ENCODE data around the gene RFFL. TPM values are rescaled to one million over a fixed set of nuclear protein-coding genes. Genes with fewer than 3 reads are reported as not detected.

Gene RFFL
- polyA plus RNA-seq, 1 experiment: 10.6 TPM

- Histone ChIP-seq H3K4me3 (ENCODE audit: low read depth, low read length) (no peak overlapping the region), H3K27me3 (ENCODE audit: control insufficient read depth, insufficient read depth, low read length) (no peaks in the 10 kb centered on the region), H3K36me3 (ENCODE audit: control insufficient read depth, insufficient read depth, low read length) (no peaks in the 10 kb centered on the region)
- CTCF ChIA-PET: interaction anchor here (0.6 to 1.1 kb wide), 3 partner anchors 12 to 28 kb away, joined by 3 to 5 read pairs (median 3); no protein-coding TSS in a partner anchor
- POLR2A ChIA-PET: no interaction called here
- TF ChIP-seq, protein P1, sequence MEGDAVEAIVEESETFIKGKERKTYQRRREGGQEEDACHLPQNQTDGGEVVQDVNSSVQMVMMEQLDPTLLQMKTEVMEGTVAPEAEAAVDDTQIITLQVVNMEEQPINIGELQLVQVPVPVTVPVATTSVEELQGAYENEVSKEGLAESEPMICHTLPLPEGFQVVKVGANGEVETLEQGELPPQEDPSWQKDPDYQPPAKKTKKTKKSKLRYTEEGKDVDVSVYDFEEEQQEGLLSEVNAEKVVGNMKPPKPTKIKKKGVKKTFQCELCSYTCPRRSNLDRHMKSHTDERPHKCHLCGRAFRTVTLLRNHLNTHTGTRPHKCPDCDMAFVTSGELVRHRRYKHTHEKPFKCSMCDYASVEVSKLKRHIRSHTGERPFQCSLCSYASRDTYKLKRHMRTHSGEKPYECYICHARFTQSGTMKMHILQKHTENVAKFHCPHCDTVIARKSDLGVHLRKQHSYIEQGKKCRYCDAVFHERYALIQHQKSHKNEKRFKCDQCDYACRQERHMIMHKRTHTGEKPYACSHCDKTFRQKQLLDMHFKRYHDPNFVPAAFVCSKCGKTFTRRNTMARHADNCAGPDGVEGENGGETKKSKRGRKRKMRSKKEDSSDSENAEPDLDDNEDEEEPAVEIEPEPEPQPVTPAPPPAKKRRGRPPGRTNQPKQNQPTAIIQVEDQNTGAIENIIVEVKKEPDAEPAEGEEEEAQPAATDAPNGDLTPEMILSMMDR (IDR thresholded peaks at IDR 0.05; ENCODE audit: insufficient read depth, low read depth, low read length): no peak
- no peak for DNase-seq (ENCODE audit: low read depth)
Observed at GRCh38 chr17:35086931-35087573, 23.5 kb upstream of the RFFL start.

- CTCF ChIA-PET: interaction anchor here (1.1 to 1.2 kb wide), 2 partner anchors 11 to 33 kb away, joined by 3 to 5 read pairs; no protein-coding TSS in a partner anchor
Observed at GRCh38 chr17:35086164-35086563, 22.7 kb upstream of the RFFL start.

DNA sequence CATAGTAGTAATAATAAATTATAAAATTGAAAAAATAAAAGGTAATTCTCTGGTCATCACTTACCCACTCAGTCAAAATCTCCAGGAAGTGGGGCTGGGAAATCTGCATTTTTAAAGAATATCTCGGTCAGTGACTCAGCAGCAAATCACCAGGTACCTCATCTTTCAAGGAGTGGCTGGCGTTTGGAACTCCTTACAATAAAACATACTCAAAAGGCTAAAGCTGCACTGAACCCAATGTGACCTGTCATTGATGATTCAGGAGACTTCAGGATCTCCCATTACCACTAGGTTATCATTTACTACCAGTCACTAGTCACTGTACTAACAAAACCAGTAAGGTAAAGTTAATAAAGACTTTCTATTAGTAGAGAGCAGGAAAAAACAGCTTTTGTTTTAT is 21.5 kb upstream of the RFFL start:
- no peaks in the 10 kb centered on the region for H3K27me3 ChIP-seq (ENCODE audit: control insufficient read depth, insufficient read depth, low read length)
- DNase-seq (ENCODE audit: low read depth): no peak
- CTCF ChIA-PET: interaction anchor here (1.2 kb wide), 1 partner anchor 34 kb away, joined by 3 read pairs; no protein-coding TSS in a partner anchor
- POLR2A ChIA-PET: no interaction called here
- TF ChIP-seq, protein P1 (IDR thresholded peaks at IDR 0.05; ENCODE audit: insufficient read depth, low read depth, low read length): no peak
- no peaks in the 10 kb centered on the region for H3K36me3 ChIP-seq (ENCODE audit: control insufficient read depth, insufficient read depth, low read length)
- H3K4me3 ChIP-seq (ENCODE audit: low read depth, low read length): no peak overlapping the region

More at GRCh38 chr17:35086164-35086563, 22.7 kb upstream of the RFFL start:
- DNase-seq (ENCODE audit: low read depth): no peak
- Histone ChIP-seq H3K4me3 (ENCODE audit: low read depth, low read length) (no peak overlapping the region), H3K36me3 (ENCODE audit: control insufficient read depth, insufficient read depth, low read length) (no peaks in the 10 kb centered on the region), H3K27me3 (ENCODE audit: control insufficient read depth, insufficient read depth, low read length) (no peaks in the 10 kb centered on the region)
- POLR2A ChIA-PET: no interaction called here
- TF ChIP-seq, protein P1 (IDR thresholded peaks at IDR 0.05; ENCODE audit: insufficient read depth, low read depth, low read length): no peak

- TF ChIP-seq, protein P1 (IDR thresholded peaks at IDR 0.05; ENCODE audit: insufficient read depth, low read depth, low read length): no peak
- POLR2A ChIA-PET: no interaction called here
- CTCF ChIA-PET: interaction anchor here (0.6 to 1.6 kb wide), 2 partner anchors 15 to 17 kb away, joined by 3 to 4 read pairs; no protein-coding TSS in a partner anchor
- Histone ChIP-seq H3K4me3 (ENCODE audit: low read depth, low read length) (no peak overlapping the region), H3K36me3 (ENCODE audit: control insufficient read depth, insufficient read depth, low read length) (no peaks in the 10 kb centered on the region), H3K27me3 (ENCODE audit: control insufficient read depth, insufficient read depth, low read length) (no peaks in the 10 kb centered on the region)
- no peak for DNase-seq (ENCODE audit: low read depth)
Observed at GRCh38 chr17:35083071-35083470, 19.6 kb upstream of the RFFL start.

- ChIA-PET POLR2A (no interaction called here), CTCF (interaction anchor here (0.9 to 1.6 kb wide), 2 partner anchors 14 to 18 kb away, joined by 3 to 4 read pairs; no protein-coding TSS in a partner anchor)
- TF ChIP-seq, protein P1 (IDR thresholded peaks at IDR 0.05; ENCODE audit: insufficient read depth, low read depth, low read length): no peak
- DNase-seq (ENCODE audit: low read depth): peak; percentile 74
- Histone ChIP-seq H3K4me3 (ENCODE audit: low read depth, low read length) (no peak overlapping the region), H3K27me3 (ENCODE audit: control insufficient read depth, insufficient read depth, low read length) (no peaks in the 10 kb centered on the region), H3K36me3 (ENCODE audit: control insufficient read depth, insufficient read depth, low read length) (no peaks in the 10 kb centered on the region)
Observed at GRCh38 chr17:35082073-35082657, 18.7 kb upstream of the RFFL start.

All from BJ (cell line).